ENCODE measurements around the gene CPOX.

CPOX gene

GRCh38 chr3:98529856-98530459 is 63.5 kb downstream of the CPOX start:
- H4K20me1 ChIP-seq (ENCODE audit: insufficient read depth, low read length): no peaks in the 10 kb centered on the region
- no peak overlapping the region for H3K4me2 ChIP-seq (ENCODE audit: insufficient read depth, low read length)
- TF ChIP-seq EZH2 (IDR thresholded peaks at IDR 0.05; ENCODE audit: borderline replicate concordance, low read depth, low read length, severe bottlenecking) (no peak), CTCF (IDR thresholded peaks at IDR 0.05; ENCODE audit: borderline replicate concordance, extremely low read depth, low read length, poor library complexity, severe bottlenecking) (no peak)
- no peaks in the 10 kb centered on the region for H3K36me3 ChIP-seq (ENCODE audit: insufficient read depth, low read length)
- no peak for ATAC-seq (ENCODE audit: insufficient read depth, low read depth)
- DNase-seq: no peak
- no peaks in the 10 kb centered on the region for H3K9me3 ChIP-seq (ENCODE audit: insufficient read depth, low read length, severe bottlenecking)
- no peaks in the 10 kb centered on the region for H3K79me2 ChIP-seq (ENCODE audit: insufficient read depth, low read length)
- H3K4me3 ChIP-seq (ENCODE audit: low read depth in 1 of 2, low read length in 2 of 2): no peak overlapping the region
- H3K27ac ChIP-seq (ENCODE audit: low read length): no peak overlapping the region
- H3K4me1 ChIP-seq (ENCODE audit: insufficient read depth, low read length): no peaks in the 10 kb centered on the region
- no peak overlapping the region for H2AFZ ChIP-seq (ENCODE audit: low read depth, low read length)
- no peak overlapping the region for H3K9ac ChIP-seq (ENCODE audit: low read depth, low read length)
- peaks cover 6% of the 10 kb centered on the region for H3K27me3 ChIP-seq (ENCODE audit: insufficient read depth, low read length, poor library complexity)

Data from DND-41 (cell line).